IPS DF 6.9 (cell line): ENCODE data around the gene SGSH.

Experiments used
- DNase-seq: peaks from one replicate; pipeline ENCODE4 v3.0.0-alpha.2; 2013; ENCODE audit warnings: low read depth, low spot score
- H3K27ac ChIP-seq: one replicate; pipeline ENCODE4 v1.5.1; 2013; ENCODE audit warnings: low read length, control low read depth
- H3K27me3 ChIP-seq: 2 replicates; pipeline ENCODE4 v1.6.1; 2013; ENCODE audit warnings: mild to moderate bottlenecking, low read length; ENCODE audit not compliant: control insufficient read depth, insufficient read depth
- H3K36me3 ChIP-seq: 2 replicates; pipeline ENCODE4 v1.6.1; 2013; ENCODE audit warnings: low read length; ENCODE audit not compliant: control insufficient read depth, insufficient read depth
- H3K4me1 ChIP-seq: 2 replicates; pipeline ENCODE4 v1.6.1; 2013; ENCODE audit warnings: low read length; ENCODE audit not compliant: control insufficient read depth, insufficient read depth
- H3K4me3 ChIP-seq: 2 replicates; pipeline ENCODE4 v1.5.1; 2013; ENCODE audit warnings: mild to moderate bottlenecking, low read length
- H3K9me3 ChIP-seq: 2 replicates; pipeline ENCODE4 v1.6.1; 2013; ENCODE audit warnings: low read length, inconsistent platforms; ENCODE audit not compliant: control insufficient read depth, insufficient read depth
- WGBS: extraction: QIAGEN DNeasy Blood & Tissue Kit; methylation state at CpG from one replicate; pipeline ENCODE4 v1.1.7; 2013; ENCODE audit warnings: mixed read lengths, missing lambda C conversion rate; ENCODE audit not compliant: insufficient read length, insufficient coverage; 5-methylcytosine and 5-hydroxymethylcytosine counted together

SGSH gene

DNA sequence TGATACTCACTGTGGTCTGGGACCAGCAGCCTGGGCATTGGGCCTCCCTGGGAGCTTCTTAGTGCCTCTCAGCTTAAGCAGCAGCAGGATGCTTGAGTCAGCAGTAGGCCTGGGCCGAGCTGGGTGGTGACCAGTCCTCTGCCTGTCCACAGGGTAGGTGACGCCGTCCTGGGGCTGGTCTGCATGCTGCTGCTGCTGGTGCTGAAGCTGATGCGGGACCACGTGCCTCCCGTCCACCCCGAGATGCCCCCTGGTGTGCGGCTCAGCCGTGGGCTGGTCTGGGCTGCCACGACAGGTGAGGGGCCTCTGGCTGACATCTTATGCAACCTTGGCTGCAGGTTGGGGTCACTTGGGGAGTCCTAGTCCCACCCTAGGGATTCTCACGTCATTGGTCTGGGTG lies 7.5 kb upstream of the SGSH start:
- Histone ChIP-seq H3K36me3 (peaks cover 2% of the 10 kb centered on the region; the same call in 1 of the 2 replicates), H3K27ac (no peak overlapping the region), H3K4me3 (no peak overlapping the region), H3K27me3 (no peaks in the 10 kb centered on the region), H3K4me1 (peaks cover 3% of the 10 kb centered on the region; the same call in 1 of the 2 replicates), H3K9me3 (no peaks in the 10 kb centered on the region)
- no peak for DNase-seq
- no CpG with 5 or more reads among the region's 11 CpGs for WGBS

DNA sequence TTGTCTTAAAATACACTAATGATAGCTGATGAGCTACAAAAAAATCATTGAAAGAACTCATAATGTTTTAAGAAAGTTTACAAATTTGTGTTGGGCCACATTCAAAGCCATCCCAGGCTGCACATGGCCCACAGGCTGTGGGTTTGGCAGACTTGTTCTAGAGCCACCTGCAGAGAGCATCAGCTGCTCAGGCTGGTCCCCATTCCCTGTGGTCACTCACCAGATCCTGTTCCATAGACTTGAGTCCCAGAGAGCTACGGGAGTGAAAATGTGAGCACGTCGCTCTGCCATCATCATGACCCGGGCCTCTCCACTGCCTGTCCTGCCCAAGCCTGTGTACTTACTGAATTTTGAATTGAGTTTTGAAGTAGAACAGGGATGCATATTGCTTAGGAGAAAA lies 7.0 kb upstream of the SGSH start:
- no CpG with 5 or more reads among the region's 4 CpGs for WGBS
- H3K36me3 ChIP-seq: peaks cover 2% of the 10 kb centered on the region; the same call in 1 of the 2 replicates

DNA sequence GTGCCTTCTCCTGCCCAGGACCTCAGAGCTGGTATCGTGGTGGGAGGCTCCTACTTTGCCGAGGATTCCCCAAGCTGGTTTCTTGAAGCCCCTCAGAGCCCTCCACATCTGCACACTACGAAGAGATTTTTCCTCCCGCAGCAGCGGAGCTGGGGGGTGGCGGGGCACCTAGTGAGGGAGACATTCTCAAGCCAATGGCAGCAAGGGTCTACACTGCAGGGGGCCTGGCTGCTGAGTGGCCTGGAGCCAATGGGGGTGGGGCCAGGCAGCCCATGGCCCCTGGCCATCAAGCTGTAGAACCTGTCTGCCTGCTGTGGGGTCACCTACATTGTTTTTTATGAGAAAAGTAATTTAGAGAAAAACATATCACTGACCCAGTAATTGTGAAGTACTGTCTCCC lies 5.1 kb upstream of the SGSH start:
- Histone ChIP-seq H3K27ac (no peak overlapping the region), H3K9me3 (no peaks in the 10 kb centered on the region), H3K36me3 (peaks cover 2% of the 10 kb centered on the region; the same call in 1 of the 2 replicates), H3K4me1 (peaks cover 3% of the 10 kb centered on the region; the same call in 1 of the 2 replicates), H3K27me3 (no peaks in the 10 kb centered on the region), H3K4me3 (no peak overlapping the region)
- no CpG with 5 or more reads among the region's 6 CpGs for WGBS
- no peak for DNase-seq

More for the DNA sequence above, 7.0 kb upstream of the SGSH start:
- H3K4me3 ChIP-seq: no peak overlapping the region
- H3K4me1 ChIP-seq: peaks cover 3% of the 10 kb centered on the region; the same call in 1 of the 2 replicates
- H3K27me3 ChIP-seq: no peaks in the 10 kb centered on the region
- no peak for DNase-seq
- no peak overlapping the region for H3K27ac ChIP-seq
- no peaks in the 10 kb centered on the region for H3K9me3 ChIP-seq

DNA sequence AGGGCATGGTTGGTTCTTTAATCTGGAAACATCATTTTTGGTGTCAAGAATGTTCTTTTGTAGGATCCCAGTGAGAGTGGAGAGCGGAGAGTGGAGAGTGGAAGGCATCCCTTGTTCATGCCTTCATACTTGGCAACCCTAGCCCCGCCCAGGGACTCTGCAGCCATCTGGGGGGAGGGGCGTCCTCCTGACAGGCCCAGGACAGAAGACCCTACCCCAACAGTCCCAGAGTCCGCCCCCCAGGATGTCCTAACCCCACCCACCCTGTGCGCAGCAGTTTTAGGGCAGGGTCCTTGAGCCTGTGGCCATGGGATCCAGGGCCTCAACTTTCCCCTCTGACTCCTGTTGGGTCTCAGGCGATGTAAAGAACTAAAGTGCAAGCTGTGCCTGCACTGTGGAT lies 4.5 kb upstream of the SGSH start:
- Histone ChIP-seq H3K4me3 (no peak overlapping the region), H3K27me3 (no peaks in the 10 kb centered on the region), H3K9me3 (no peaks in the 10 kb centered on the region), H3K36me3 (peaks cover 2% of the 10 kb centered on the region; the same call in 1 of the 2 replicates), H3K4me1 (peaks cover 3% of the 10 kb centered on the region; the same call in 1 of the 2 replicates), H3K27ac (no peak overlapping the region)
- no peak for DNase-seq
- WGBS: no CpG with 5 or more reads among the region's 6 CpGs

DNA sequence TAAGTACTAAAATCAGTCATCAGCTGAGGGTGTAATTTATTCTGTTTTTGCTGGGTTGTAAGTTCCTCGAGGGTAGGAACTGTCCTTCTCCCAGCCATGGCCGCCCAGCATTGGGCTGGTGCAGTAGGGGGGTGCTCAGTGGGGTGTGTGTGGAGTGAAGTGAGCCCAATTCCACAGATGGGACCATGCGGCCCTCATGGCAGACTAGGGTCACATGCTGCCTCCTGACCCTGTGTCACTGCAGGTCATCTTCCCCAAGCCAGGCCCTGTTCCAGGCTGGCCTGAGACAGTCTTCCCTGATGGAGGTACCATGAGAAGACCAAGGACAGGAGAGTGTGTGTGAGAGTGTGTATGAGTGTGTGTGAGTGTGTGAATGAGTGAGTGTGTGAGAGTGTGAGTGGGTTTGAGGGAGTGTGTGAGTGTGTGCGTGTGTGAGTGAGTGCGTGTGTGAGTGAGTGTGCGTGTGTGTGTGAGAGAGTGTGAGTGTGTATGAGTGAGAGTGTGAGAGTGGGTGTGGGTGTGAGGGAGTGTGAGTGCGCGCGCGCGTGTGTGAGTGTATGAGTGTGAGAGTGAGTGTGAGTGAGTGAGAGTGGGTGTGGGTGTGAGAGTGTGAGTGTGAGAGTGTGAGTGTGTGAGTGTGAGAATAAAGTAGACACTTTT lies 3.8 kb upstream of the SGSH start:
- H3K36me3 ChIP-seq: peaks cover 2% of the 10 kb centered on the region; the same call in 1 of the 2 replicates
- H3K9me3 ChIP-seq: no peaks in the 10 kb centered on the region
- H3K27ac ChIP-seq: no peak overlapping the region
- H3K4me3 ChIP-seq: no peak overlapping the region
- DNase-seq: no peak
- H3K27me3 ChIP-seq: no peaks in the 10 kb centered on the region
- peaks cover 3% of the 10 kb centered on the region; the same call in 1 of the 2 replicates for H3K4me1 ChIP-seq
- over 99% methylated on average over 8 of the region's 11 CpGs for WGBS

DNA sequence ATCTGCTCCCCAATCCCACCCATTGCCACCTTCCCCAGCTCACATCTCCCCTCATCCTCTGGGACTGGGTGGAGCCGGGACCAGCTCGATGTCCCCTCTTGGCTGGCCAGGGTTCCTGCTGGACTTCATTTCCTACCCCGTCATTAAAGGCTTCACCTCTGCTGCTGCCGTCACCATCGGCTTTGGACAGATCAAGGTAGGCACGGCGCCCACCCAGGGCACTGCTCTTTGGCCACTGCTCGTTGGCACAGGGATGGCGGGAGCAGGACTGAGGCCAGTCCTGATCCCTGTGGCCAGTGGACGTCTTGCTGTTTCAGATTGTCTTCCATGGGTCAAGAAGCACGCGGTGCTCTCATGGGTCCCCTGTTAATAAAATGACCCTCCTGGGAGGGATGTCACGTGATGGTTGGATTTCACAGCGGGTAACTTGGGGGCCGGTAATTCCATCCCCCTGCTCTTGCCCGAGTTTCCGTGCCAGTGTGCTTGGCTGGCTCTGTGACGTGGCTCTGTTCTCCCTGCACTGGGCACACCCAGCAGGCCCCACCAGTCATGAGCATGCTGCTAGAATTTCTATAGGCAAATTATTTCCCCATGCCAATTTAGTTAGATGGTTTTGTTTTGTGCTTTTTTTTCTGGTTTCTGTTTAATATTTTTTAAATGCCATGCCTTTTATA lies 3.1 kb upstream of the SGSH start:
- Histone ChIP-seq H3K4me3 (no peak overlapping the region), H3K27ac (no peak overlapping the region), H3K36me3 (peaks cover 2% of the 10 kb centered on the region; the same call in 1 of the 2 replicates), H3K4me1 (peaks cover 3% of the 10 kb centered on the region; the same call in 1 of the 2 replicates), H3K27me3 (no peaks in the 10 kb centered on the region), H3K9me3 (no peaks in the 10 kb centered on the region)
- DNase-seq: no peak
- no CpG with 5 or more reads among the region's 18 CpGs for WGBS

DNA sequence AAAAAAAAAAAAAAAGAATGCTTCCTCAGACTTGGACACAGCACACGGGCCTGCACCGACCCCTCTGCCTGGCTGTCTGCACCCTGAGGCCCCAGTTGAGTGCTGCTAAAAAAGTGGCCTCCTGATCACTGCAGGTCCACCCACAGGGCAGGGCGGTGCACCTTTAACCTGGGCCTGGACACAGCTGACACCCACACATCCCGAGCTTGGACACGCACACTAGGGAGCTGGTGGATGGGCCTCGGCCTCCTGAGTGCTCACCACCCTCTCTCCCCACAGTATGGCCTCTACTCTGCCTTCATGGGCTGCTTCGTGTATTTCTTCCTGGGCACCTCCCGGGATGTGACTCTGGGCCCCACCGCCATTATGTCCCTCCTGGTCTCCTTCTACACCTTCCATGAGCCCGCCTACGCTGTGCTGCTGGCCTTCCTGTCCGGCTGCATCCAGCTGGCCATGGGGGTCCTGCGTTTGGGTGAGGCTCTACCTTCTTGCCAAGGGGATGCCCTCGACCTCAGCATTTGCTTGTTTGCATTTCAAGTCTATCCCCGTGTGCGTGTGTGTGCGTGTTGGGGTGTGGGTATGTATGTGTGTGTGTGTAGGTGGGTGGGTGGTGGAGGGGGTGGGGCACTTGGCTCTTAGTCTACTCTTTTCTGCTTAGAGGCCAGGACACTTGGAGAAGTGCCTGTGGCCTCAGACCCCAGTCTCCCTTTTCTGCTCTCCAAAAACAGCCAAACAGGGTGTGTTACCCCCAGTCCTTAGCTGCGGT lies 2.4 kb upstream of the SGSH start:
- DNase-seq: no peak
- Histone ChIP-seq H3K27me3 (no peaks in the 10 kb centered on the region), H3K4me1 (peaks cover 3% of the 10 kb centered on the region; the same call in 1 of the 2 replicates), H3K27ac (no peak overlapping the region), H3K9me3 (no peaks in the 10 kb centered on the region), H3K36me3 (peaks cover 3% of the 10 kb centered on the region; the same call in 1 of the 2 replicates), H3K4me3 (no peak overlapping the region)
- WGBS: no CpG with 5 or more reads among the region's 18 CpGs

DNA sequence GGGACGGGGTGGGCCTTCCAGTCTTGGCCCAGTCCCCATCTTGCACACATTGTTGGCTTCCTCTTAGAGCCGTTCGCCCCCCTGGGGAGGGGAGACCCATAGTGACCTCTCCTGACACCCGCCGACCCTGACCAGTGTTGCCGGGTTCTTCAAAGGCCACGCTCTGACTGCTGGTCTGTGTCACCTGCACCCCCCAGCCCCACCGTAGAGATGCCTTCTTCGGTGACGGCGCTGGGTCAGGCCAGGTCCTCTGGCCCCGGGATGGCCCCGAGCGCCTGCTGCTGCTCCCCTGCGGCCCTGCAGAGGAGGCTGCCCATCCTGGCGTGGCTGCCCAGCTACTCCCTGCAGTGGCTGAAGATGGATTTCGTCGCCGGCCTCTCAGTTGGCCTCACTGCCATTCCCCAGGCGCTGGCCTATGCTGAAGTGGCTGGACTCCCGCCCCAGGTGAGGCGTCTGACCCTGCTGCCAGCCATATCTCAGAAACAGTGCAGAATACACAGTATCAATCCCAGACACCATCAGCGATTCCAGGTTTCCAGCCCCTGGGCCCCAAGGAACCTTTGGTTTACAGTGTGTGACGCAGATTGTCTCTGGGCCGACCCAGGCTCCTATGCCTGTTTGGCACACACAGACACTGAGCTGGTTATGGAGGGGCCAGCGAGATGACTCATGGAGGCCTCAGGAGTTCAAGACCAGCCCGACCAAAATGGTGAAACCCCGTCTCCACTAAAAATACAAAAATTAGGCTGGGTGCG lies 1.4 kb upstream of the SGSH start:
- no peak for DNase-seq
- no CpG with 5 or more reads among the region's 29 CpGs for WGBS
- no peaks in the 10 kb centered on the region for H3K9me3 ChIP-seq
- H3K27ac ChIP-seq: no peak overlapping the region
- no peak overlapping the region; the same call in 1 of the 2 replicates for H3K4me3 ChIP-seq
- no peaks in the 10 kb centered on the region for H3K27me3 ChIP-seq
- H3K4me1 ChIP-seq: peaks cover 3% of the 10 kb centered on the region; the same call in 1 of the 2 replicates
- peaks cover 4% of the 10 kb centered on the region for H3K36me3 ChIP-seq

DNA sequence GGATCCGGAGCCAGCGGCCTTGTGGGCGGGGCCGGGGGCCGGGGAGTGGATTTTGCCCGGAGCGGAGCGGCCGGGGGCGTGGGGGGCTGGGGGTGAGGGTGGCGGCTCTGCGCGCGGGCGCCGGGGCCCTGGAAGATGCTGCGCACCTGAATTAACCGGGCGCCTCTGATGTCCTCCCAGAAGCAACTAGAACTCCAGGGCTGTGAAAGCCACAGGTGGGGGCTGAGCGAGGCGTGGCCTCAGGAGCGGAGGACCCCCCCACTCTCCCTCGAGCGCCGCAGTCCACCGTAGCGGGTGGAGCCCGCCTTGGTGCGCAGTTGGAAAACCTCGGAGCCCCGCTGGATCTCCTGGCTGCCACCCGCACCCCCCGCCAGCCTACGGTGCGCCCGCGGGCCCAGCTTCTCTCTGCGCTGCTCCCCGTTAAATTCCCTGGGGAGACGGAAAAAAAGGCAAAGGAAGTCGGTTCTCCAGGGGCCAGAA lies 643 bp upstream of the SGSH start:
- Histone ChIP-seq H3K27ac (no peak overlapping the region), H3K4me3 (peak overlapping the region; percentile 89; the same call in 1 of the 2 replicates), H3K4me1 (peaks cover 3% of the 10 kb centered on the region; the same call in 1 of the 2 replicates), H3K36me3 (peaks cover 6% of the 10 kb centered on the region), H3K9me3 (no peaks in the 10 kb centered on the region), H3K27me3 (no peaks in the 10 kb centered on the region)
- no CpG with 5 or more reads among the region's 41 CpGs for WGBS
- DNase-seq: no peak

DNA sequence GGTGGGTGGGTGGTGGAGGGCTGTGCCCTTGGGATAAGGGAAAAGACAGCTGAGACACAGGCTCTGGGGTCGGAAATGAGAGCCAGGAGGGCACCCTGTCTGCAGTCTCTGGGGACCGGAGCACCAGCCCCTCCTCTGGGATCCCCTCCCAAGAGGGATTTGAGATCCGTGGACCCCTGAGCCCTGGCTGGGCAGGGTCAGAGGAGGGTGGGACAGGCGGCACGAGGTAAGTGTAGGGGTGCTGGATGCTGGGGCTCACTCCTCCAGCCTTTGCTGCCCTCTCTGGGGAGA lies 425 bp downstream of the SGSH start:
- H3K9me3 ChIP-seq: no peaks in the 10 kb centered on the region
- H3K4me3 ChIP-seq: peak overlapping the region; percentile 89
- DNase-seq: no peak
- peaks cover 9% of the 10 kb centered on the region for H3K36me3 ChIP-seq
- no peak overlapping the region for H3K27ac ChIP-seq
- H3K4me1 ChIP-seq: no peaks in the 10 kb centered on the region; the same call in 1 of the 2 replicates
- no CpG with 5 or more reads among the region's 5 CpGs for WGBS
- no peaks in the 10 kb centered on the region for H3K27me3 ChIP-seq
